ENCODE data around the gene SYNPO. TPM values are rescaled to one million over a fixed set of nuclear protein-coding genes. Genes with fewer than 3 reads are reported as not detected.

SYNPO gene
- total RNA-seq, 4 donors from 2014 or later: 15.5 to 89.4 (median 41.8) TPM

DNA sequence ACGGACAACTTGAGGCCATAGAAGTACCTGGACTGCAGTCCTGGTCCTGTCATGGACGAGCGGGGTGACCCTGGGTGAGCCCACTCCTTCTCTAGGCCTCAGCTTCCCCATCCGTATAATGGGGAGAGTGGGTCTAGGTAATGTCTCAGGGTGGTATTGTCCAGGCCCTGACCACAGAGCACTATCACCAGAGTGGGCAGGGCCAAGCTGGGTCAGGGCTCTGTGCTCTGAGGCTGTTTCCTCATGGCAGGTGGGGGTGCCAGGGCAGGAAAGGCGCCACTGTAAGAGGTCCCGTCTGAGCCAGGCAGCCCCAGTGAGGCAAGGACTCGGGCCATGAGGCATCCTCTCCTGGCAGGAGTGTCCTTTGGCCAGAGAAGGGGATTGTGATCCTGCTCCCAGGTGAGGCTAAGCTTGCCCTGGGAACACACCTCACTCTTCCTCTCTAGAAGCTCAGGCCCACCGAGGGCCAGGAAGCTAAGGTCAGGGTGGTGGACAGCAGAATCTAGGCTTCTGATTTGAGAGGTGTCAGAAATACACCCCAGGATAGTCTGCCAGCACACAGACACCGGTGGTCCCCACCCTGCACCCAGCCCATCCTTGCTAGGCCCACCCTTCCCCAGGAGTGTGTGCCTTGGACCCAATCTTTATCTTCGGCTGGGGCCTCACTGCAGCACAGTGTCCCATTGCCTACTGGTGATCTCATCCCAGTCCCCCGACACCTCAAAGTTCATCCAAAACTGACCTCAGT, 19.1 kb downstream of the SYNPO start:
- H3K9me3 ChIP-seq: no peaks in the 10 kb centered on the region
- H3K4me1 ChIP-seq: peaks cover 0 to 23% (median 17%) of the 10 kb centered on the region in 4 donors
- TF ChIP-seq, protein P1, sequence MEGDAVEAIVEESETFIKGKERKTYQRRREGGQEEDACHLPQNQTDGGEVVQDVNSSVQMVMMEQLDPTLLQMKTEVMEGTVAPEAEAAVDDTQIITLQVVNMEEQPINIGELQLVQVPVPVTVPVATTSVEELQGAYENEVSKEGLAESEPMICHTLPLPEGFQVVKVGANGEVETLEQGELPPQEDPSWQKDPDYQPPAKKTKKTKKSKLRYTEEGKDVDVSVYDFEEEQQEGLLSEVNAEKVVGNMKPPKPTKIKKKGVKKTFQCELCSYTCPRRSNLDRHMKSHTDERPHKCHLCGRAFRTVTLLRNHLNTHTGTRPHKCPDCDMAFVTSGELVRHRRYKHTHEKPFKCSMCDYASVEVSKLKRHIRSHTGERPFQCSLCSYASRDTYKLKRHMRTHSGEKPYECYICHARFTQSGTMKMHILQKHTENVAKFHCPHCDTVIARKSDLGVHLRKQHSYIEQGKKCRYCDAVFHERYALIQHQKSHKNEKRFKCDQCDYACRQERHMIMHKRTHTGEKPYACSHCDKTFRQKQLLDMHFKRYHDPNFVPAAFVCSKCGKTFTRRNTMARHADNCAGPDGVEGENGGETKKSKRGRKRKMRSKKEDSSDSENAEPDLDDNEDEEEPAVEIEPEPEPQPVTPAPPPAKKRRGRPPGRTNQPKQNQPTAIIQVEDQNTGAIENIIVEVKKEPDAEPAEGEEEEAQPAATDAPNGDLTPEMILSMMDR (IDR thresholded peaks at IDR 0.05): no peak
- TF ChIP-seq POLR2A (IDR thresholded peaks at IDR 0.05) (no peak), POLR2AphosphoS5 (IDR thresholded peaks at IDR 0.05) (no peak), EP300 (IDR thresholded peaks at IDR 0.05; ENCODE audit: low read depth) (no peak)
- no peaks in the 10 kb centered on the region for H3K36me3 ChIP-seq
- no peak for DNase-seq
- intact Hi-C loops (cut with DNase I; ENCODE audit: low total_unique reads): loop anchor here (5.0 to 10.0 kb wide), 2 partner anchors 97 to 205 kb away; no protein-coding TSS in a partner anchor
- in situ Hi-C loops (cut with MboI; ENCODE audit: low pct_ligation_motif_present in 1 of 4, low pct_unique_long_range_greater_than_20kb in 1 of 4, low sequenced_read_pairs in 3 of 4): loop anchor here (5.0 to 25.0 kb wide), 3 partner anchors 97 to 197 kb away; no protein-coding TSS in a partner anchor
- H3K27ac ChIP-seq: no peak overlapping the region
- H3K27me3 ChIP-seq: no peaks in the 10 kb centered on the region
- H3K4me3 ChIP-seq: no peak overlapping the region
- 83 to 100% methylated on average over 1 to 11 of the region's 11 CpGs for WGBS, 2 donors (ENCODE audit: low coverage in 1 of 2)

DNA sequence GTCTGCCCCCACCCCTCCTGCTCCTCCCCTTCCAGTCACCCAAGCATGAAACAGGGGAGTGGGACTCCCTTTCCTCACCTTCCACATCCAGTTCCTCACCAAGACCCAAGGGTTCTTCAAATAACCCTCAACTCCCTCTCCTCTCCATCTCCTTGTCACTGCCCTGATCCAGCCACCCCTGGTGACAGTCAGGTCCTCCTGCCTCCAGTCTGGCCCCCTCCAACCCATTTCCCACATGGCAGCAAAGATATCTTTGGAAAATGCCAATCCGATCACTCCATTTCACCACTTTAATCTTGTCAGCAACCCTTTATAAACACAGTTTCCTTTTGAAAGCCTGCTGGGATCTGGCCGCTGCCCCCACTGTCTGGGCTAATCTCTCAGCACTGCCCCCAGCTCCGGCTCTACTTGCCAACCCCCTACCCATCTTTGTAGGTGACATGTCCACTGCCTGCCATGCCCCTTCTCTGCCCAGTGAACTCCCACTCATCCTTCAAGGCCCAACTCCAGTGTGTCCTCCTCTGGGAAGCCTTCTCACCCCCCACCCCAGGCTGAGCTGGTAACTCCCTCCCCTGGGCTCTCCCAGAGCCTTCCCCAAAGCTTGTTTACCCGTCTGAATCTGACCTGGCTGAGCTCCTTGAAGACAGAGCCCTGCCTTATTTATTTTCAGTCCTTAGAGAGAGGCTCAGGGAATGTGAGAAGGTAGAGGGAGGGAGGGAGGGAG, 19.8 kb downstream of the SYNPO start:
- TF ChIP-seq, protein P1 (IDR thresholded peaks at IDR 0.05): no peak
- no peak for TF ChIP-seq POLR2A (IDR thresholded peaks at IDR 0.05)
- no peak for TF ChIP-seq POLR2AphosphoS5 (IDR thresholded peaks at IDR 0.05)
- no peak for TF ChIP-seq EP300 (IDR thresholded peaks at IDR 0.05; ENCODE audit: low read depth)
- intact Hi-C loops (cut with DNase I; ENCODE audit: low total_unique reads) (no loop called here), in situ Hi-C loops (cut with MboI; ENCODE audit: low pct_ligation_motif_present in 1 of 4, low pct_unique_long_range_greater_than_20kb in 1 of 4, low sequenced_read_pairs in 3 of 4) (loop anchor here (25.0 kb wide), 2 partner anchors 98 to 198 kb away; no protein-coding TSS in a partner anchor)
- Histone ChIP-seq H3K27ac (no peak overlapping the region), H3K4me1 (peaks cover 0 to 23% (median 17%) of the 10 kb centered on the region in 4 donors), H3K9me3 (no peaks in the 10 kb centered on the region), H3K4me3 (no peak overlapping the region), H3K27me3 (peaks cover 2% of the 10 kb centered on the region), H3K36me3 (no peaks in the 10 kb centered on the region)
- no peak for DNase-seq
- WGBS, 2 donors (ENCODE audit: low coverage in 1 of 2): 66 to 93% methylated on average over 2 to 4 of the region's 4 CpGs

DNA sequence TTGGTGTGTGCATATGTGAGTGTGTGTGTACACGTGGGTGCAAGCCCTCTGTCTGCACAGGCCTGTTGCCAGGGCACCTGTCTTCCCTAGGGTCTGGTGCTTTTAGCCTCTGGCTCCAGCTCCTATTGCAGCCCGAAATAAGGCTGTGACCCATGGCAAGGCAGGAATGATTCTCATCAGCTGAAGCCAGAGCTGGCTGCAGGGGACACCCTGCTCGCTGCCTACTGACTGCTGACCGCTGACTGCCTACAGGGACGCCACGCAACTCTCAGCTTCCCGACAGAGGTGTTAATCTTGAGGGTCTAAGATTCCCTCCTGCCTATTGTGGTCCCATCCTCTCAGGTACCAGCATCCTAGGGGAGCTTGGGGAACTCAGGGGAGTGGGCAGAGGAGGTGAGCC, 20.6 kb downstream of the SYNPO start, which contains the start of gene MYOZ3:
MYOZ3 (plus strand) TSS at position 166 of the 400 bp plus-strand sequence. CDS start 1,691 bp downstream, outside the sequence.
- Histone ChIP-seq H3K36me3 (no peaks in the 10 kb centered on the region), H3K4me3 (no peak within 1 kb of the TSS), H3K27me3 (peaks cover 5% of the 10 kb centered on the region), H3K4me1 (peaks cover 0 to 17% (median 13%) of the 10 kb centered on the region in 4 donors), H3K9me3 (no peaks in the 10 kb centered on the region), H3K27ac (no peak within 1 kb of the TSS)
- WGBS, 2 donors (ENCODE audit: low coverage in 1 of 2): 70 to 80% methylated on average over 2 to 7 of the region's 7 CpGs
- TF ChIP-seq, protein P1 (IDR thresholded peaks at IDR 0.05): no peak
- no peak for TF ChIP-seq EP300 (IDR thresholded peaks at IDR 0.05; ENCODE audit: low read depth)
- no peak for TF ChIP-seq POLR2AphosphoS5 (IDR thresholded peaks at IDR 0.05)
- TF ChIP-seq POLR2A (IDR thresholded peaks at IDR 0.05): no peak
- intact Hi-C loops (cut with DNase I; ENCODE audit: low total_unique reads): no loop called here
- DNase-seq: no peak
- in situ Hi-C loops (cut with MboI; ENCODE audit: low pct_ligation_motif_present in 1 of 4, low pct_unique_long_range_greater_than_20kb in 1 of 4, low sequenced_read_pairs in 3 of 4): loop anchor here (25.0 kb wide), 2 partner anchors 99 to 199 kb away; no protein-coding TSS in a partner anchor

Measured in transverse colon (tissue), 4 donors.